ENCODE measurements around the gene KCNG3.
"Not testable (repeated sequence)": the region's sequence is repeated elsewhere in the genome, so short reads cannot be mapped to it uniquely, and the experiment has no call there.

The KCNG3 gene

GRCh38 chr2:42429352-42429751 is 64.4 kb downstream of the KCNG3 start:
- DNase-seq (ENCODE audit: low read depth): no peak

- DNase-seq (ENCODE audit: low read depth): no peak
Observed at GRCh38 chr2:42425697-42426096, 68.1 kb downstream of the KCNG3 start.

GRCh38 chr2:42424033-42424432 is 69.7 kb downstream of the KCNG3 start:
- DNase-seq (ENCODE audit: low read depth): no peak

- DNase-seq (ENCODE audit: low read depth): no peak
Observed at GRCh38 chr2:42421601-42422239, 72.1 kb downstream of the KCNG3 start.

GRCh38 chr2:42421157-42421485 is 72.7 kb downstream of the KCNG3 start:
- DNase-seq (ENCODE audit: low read depth): no peak

- no peak for DNase-seq (ENCODE audit: low read depth)
Observed at GRCh38 chr2:42414648-42415047, 79.1 kb downstream of the KCNG3 start.

GRCh38 chr2:42414158-42414557 is 79.6 kb downstream of the KCNG3 start:
- DNase-seq (ENCODE audit: low read depth): no peak

GRCh38 chr2:42410742-42411514 is 82.9 kb downstream of the KCNG3 start:
- no peak for DNase-seq (ENCODE audit: low read depth)

- no peak for DNase-seq (ENCODE audit: low read depth)
Observed at GRCh38 chr2:42408009-42408408, 85.8 kb downstream of the KCNG3 start.

- no peak for DNase-seq (ENCODE audit: low read depth)
Observed at GRCh38 chr2:42407476-42407875, 86.3 kb downstream of the KCNG3 start.

GRCh38 chr2:42404676-42405075 is 89.1 kb downstream of the KCNG3 start:
- no peak for DNase-seq (ENCODE audit: low read depth)

- DNase-seq (ENCODE audit: low read depth): no peak
Observed at GRCh38 chr2:42401773-42402172, 92.0 kb downstream of the KCNG3 start.

GRCh38 chr2:42398052-42398451 is 95.7 kb downstream of the KCNG3 start:
- DNase-seq (ENCODE audit: low read depth): not testable (repeated sequence)

GRCh38 chr2:42393320-42393719 is 100.5 kb downstream of the KCNG3 start:
- DNase-seq (ENCODE audit: low read depth): not testable (repeated sequence)

- DNase-seq (ENCODE audit: low read depth): no peak
Observed at GRCh38 chr2:42392191-42392590, 101.6 kb downstream of the KCNG3 start.
